Esophagus muscularis mucosa (tissue), 4 donors: ENCODE measurements around the gene PTGDR2. TPM values are rescaled to one million over a fixed set of nuclear protein-coding genes. Genes with fewer than 3 reads are reported as not detected.

Experiments
- DNase-seq: peaks from one replicate; pipeline ENCODE4 v3.0.0-alpha.2; 2017; ENCODE audit errors: extremely low spot score
- H3K27ac ChIP-seq, 4 donors: fragments of 200-600 bp; sonication (generic); replicated peaks in 1 of 4; 1 replicate in 3 of 4; 2 replicates in 1 of 4; pipeline ENCODE4 v1.5.1; 2016 to 2019; ENCODE audit warnings: mild to moderate bottlenecking in 1 of 4
- H3K27me3 ChIP-seq, 4 donors: fragments of 200-600 bp; sonication (generic); one replicate each; pipeline versions ENCODE4 v1.5.1 to v1.6.0; 2016 to 2019
- H3K36me3 ChIP-seq, 4 donors: fragments of 200-600 bp; sonication (generic); one replicate each; pipeline ENCODE4 v1.5.1; 2016 to 2019
- H3K4me1 ChIP-seq, 4 donors: fragments of 200-600 bp; sonication (generic); one replicate each; pipeline ENCODE4 v1.5.1; 2016 to 2019
- H3K4me3 ChIP-seq, 4 donors: fragments of 200-600 bp; sonication (generic); 1 replicate in 2 of 4; 2 replicates in 2 of 4; pipeline ENCODE4 v1.5.1; 2016 to 2019; ENCODE audit warnings: mild to moderate bottlenecking in 4 of 4, moderate library complexity in 1 of 4
- H3K9me3 ChIP-seq, 4 donors: fragments of 200-600 bp; sonication (generic); 1 replicate in 3 of 4; 2 replicates in 1 of 4; pipeline ENCODE4 v1.5.1; 2016 to 2019
- EP300 ChIP-seq: sonication (generic); formaldehyde crosslinking; IDR thresholded peaks from one replicate; pipeline ENCODE4 v1.6.1; 2017; ENCODE audit warnings: antibody characterized with exemption
- POLR2A ChIP-seq: fragments of 450-650 bp; IDR thresholded peaks from one replicate; pipeline ENCODE4 v1.6.1; 2017; ENCODE audit warnings: antibody characterized with exemption, moderate library complexity, mild to moderate bottlenecking, low read depth
- POLR2AphosphoS5 ChIP-seq, 2 donors: sonication (generic); formaldehyde crosslinking; IDR thresholded peaks; one replicate each; pipeline ENCODE4 v1.6.1; 2017; ENCODE audit warnings: antibody characterized with exemption in 2 of 2
- WGBS: methylation state at CpG from one replicate; pipeline ENCODE4 v1.1.5; 2018; 5-methylcytosine and 5-hydroxymethylcytosine counted together
- intact Hi-C: fragments of 100-400 bp; cut with DNase I; formaldehyde crosslinking; loops from one replicate; pipeline ENCODE4 v1.15.1; 2023
- total RNA-seq, 4 donors: library from RNA; depleted of rRNA; stranded (reverse); fragments of >200 nt; gene quantifications; one replicate each; pipeline versions ENCODE4 v1.1.0 to v1.2.1, GENCODE V29; 2016
- TF ChIP-seq, protein P1 (sequence below), 3 experiments: fragments of 200-600 bp in 2 of 3; fragments of 450-650 bp in 1 of 3; sonication (generic) in 2 of 3; IDR thresholded peaks; one replicate each; pipeline ENCODE4 v1.5.1; 2017 to 2019; ENCODE audit warnings: antibody characterized with exemption in 3 of 3, mild to moderate bottlenecking in 2 of 3, moderate library complexity in 1 of 3

Gene PTGDR2
- total RNA-seq, 4 donors from 2014 or later = 0.33 to 2.9 (median 1.8) TPM

DNA sequence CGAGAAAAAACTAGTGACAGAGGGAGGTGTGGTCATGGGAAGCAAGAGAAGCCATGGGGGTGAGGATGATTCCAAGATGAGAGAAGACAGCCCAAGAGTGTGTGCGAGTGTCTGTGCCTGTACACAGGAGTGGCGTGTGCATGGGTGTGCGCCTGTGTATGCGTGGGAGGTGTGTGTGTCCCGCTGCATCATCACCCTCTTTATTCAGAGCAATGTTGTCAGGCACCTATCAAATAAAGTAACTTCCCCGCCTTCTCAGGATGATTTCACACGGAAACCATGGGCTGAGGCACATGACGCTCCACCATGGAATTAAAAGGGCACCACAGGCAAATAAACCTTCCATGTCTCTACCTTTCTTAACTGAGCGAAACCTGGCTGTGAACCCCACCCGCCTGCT lies 46.1 kb downstream of the PTGDR2 start:
- no peaks in the 10 kb centered on the region for H3K9me3 ChIP-seq
- no peak for DNase-seq
- H3K4me3 ChIP-seq = no peak overlapping the region
- no peaks in the 10 kb centered on the region for H3K36me3 ChIP-seq
- no peak overlapping the region for H3K27ac ChIP-seq
- H3K4me1 ChIP-seq = no peaks in the 10 kb centered on the region
- intact Hi-C loops = no loop called here
- H3K27me3 ChIP-seq = no peaks in the 10 kb centered on the region
- WGBS = 91% methylated on average over 11 of the region's 11 CpGs
- TF ChIP-seq EP300 = no peak
- no peak for TF ChIP-seq POLR2AphosphoS5 (IDR thresholded peaks at IDR 0.05)
- no peak for TF ChIP-seq POLR2A
- TF ChIP-seq, protein P1, sequence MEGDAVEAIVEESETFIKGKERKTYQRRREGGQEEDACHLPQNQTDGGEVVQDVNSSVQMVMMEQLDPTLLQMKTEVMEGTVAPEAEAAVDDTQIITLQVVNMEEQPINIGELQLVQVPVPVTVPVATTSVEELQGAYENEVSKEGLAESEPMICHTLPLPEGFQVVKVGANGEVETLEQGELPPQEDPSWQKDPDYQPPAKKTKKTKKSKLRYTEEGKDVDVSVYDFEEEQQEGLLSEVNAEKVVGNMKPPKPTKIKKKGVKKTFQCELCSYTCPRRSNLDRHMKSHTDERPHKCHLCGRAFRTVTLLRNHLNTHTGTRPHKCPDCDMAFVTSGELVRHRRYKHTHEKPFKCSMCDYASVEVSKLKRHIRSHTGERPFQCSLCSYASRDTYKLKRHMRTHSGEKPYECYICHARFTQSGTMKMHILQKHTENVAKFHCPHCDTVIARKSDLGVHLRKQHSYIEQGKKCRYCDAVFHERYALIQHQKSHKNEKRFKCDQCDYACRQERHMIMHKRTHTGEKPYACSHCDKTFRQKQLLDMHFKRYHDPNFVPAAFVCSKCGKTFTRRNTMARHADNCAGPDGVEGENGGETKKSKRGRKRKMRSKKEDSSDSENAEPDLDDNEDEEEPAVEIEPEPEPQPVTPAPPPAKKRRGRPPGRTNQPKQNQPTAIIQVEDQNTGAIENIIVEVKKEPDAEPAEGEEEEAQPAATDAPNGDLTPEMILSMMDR (IDR thresholded peaks at IDR 0.05) = no peak

DNA sequence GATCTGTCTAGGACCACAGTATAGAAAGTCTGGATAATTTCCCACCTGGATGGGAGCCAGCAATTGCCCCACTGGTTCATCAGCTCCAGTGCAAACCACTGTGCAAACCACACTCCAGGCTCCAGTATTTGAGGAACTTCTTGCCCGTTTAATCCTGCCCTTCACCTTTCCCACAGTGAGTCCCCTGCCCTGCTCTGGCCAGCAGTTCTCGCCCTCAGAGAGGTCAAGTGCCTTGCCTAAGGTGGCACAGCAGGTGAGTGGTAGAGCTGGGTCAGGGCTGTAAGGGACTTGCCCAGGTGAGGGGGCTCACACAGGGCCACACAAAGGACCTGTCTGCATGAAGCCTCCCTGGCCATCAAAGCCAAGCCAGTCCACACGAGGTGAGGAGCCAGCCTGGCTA lies 46.5 kb downstream of the PTGDR2 start:
- Histone ChIP-seq H3K9me3 (no peaks in the 10 kb centered on the region), H3K4me1 (no peaks in the 10 kb centered on the region), H3K36me3 (no peaks in the 10 kb centered on the region), H3K4me3 (no peak overlapping the region), H3K27ac (no peak overlapping the region), H3K27me3 (no peaks in the 10 kb centered on the region)
- DNase-seq = no peak
- no peak for TF ChIP-seq POLR2AphosphoS5 (IDR thresholded peaks at IDR 0.05)
- no peak for TF ChIP-seq POLR2A
- WGBS = 66% methylated on average over 3 of the region's 3 CpGs
- intact Hi-C loops = no loop called here

DNA sequence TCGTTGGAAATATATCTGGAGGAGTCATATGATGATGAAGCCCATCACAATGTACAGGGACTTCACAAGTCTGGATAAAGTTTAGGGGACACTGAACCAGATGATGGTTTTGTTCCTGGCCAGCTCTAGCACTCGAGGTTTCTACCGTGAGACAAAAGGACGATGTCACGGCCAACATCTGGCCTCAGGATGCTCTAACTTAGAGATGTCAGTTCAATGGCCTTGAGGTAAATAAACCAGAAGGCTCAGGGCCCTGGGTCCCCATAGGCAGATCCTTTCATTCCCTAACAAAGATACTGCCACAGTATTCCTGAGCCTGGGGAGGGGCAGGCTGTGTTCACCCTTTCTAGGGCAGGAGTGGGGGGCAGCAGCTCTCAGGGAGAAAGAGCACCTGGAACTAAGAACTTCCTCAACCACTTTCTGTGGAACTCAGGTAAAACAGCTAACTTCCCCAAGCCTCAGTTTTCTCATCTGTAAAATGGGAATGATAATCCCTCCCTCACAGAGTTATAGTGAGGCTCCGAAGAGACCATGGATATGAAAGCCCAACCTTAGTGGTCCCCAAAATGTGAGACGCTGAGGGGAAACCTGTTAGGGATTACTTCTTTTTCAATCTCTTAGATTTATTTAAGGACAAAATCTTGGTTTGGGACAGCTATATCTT lies 52.3 kb downstream of the PTGDR2 start:
- Histone ChIP-seq H3K9me3 (no peaks in the 10 kb centered on the region), H3K36me3 (no peaks in the 10 kb centered on the region), H3K27ac (no peak overlapping the region), H3K4me1 (no peaks in the 10 kb centered on the region), H3K4me3 (no peak overlapping the region), H3K27me3 (peaks cover 0 to 11% (median 0%) of the 10 kb centered on the region in 4 donors)
- 67% methylated on average over 7 of the region's 7 CpGs for WGBS
- TF ChIP-seq POLR2AphosphoS5 (IDR thresholded peaks at IDR 0.05) (no peak), POLR2A (no peak), EP300 (no peak)
- TF ChIP-seq, protein P1 (IDR thresholded peaks at IDR 0.05) = no peak
- DNase-seq = no peak
- intact Hi-C loops = no loop called here

DNA sequence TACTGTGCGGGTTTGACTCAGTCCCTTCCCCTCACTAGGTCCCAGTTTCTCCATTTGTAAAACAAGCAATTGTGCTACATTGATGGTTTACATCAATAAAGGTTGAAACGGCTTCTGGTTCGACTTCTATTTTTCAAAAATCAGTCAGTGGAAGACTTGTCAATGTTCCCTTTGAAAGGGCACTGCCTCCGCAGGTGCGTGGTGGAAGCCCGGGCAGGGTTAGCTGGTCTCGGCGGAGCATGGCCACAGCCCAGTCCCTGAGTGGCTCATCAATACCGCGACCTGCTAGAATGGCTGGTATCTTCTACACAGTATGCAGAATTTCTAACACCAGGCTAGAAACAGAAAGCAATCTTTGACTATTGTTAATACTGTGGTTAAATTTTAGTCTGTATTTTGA lies 54.6 kb downstream of the PTGDR2 start:
- Histone ChIP-seq H3K9me3 (no peaks in the 10 kb centered on the region), H3K4me3 (no peak overlapping the region), H3K27ac (no peak overlapping the region), H3K4me1 (no peaks in the 10 kb centered on the region), H3K27me3 (peaks cover 0 to 23% (median 0%) of the 10 kb centered on the region in 4 donors), H3K36me3 (no peaks in the 10 kb centered on the region)
- WGBS = 90% methylated on average over 10 of the region's 10 CpGs
- TF ChIP-seq EP300 (no peak), POLR2AphosphoS5 (IDR thresholded peaks at IDR 0.05) (no peak), POLR2A (no peak)
- TF ChIP-seq, protein P1 (IDR thresholded peaks at IDR 0.05) = no peak
- intact Hi-C loops = no loop called here
- DNase-seq = no peak

Other genes starting within 250 kb of the PTGDR2 start
- not detected for gene MS4A8, start 156.3 kb downstream of the PTGDR2 start, total RNA-seq
- gene MS4A18, start 131.2 kb downstream of the PTGDR2 start, total RNA-seq = not detected
- gene MS4A15, start 99.1 kb downstream of the PTGDR2 start, total RNA-seq = under 1 TPM in 2 of 4 donors, not detected in 2; 0.40 to 0.52 TPM
- gene MS4A10, start 70.6 kb downstream of the PTGDR2 start, total RNA-seq = not detected
- gene CCDC86, start 13.8 kb downstream of the PTGDR2 start, total RNA-seq = 10 to 100 TPM; 11.6 to 29.5 (median 21.8) TPM
- under 1 TPM in 1 of 4 donors, not detected in 3; 0.26 TPM for gene ZP1, start 11.6 kb upstream of the PTGDR2 start, total RNA-seq
- gene PRPF19, start 50.6 kb upstream of the PTGDR2 start, total RNA-seq = 10 to 100 TPM; 35.7 to 63.0 (median 57.1) TPM
- gene TMEM109, start 58.2 kb upstream of the PTGDR2 start, total RNA-seq = 100 to 1,000 TPM; 106 to 186 (median 138) TPM
- gene TMEM132A, start 68.5 kb upstream of the PTGDR2 start, total RNA-seq = 1 to 10 TPM; 2.9 to 9.3 (median 6.8) TPM
- 10 to 100 TPM; 24.1 to 61.0 (median 29.9) TPM for gene SLC15A3, start 96.2 kb upstream of the PTGDR2 start, total RNA-seq
- gene CD6, start 115.7 kb upstream of the PTGDR2 start, total RNA-seq = 1 to 10 TPM in 2 of 4 donors, under 1 TPM in 1, not detected in 1; 0.32 to 2.2 (median 1.3) TPM
- 1 to 10 TPM in 1 of 4 donors, under 1 TPM in 3; 0.11 to 1.3 (median 0.34) TPM for gene CD5, start 246.5 kb upstream of the PTGDR2 start, total RNA-seq